GM20431 (cell line): ENCODE measurements around the gene NCKIPSD.
"Not testable (repeated sequence)": the region's sequence is repeated elsewhere in the genome, so short reads cannot be mapped to it uniquely, and the experiment has no call there.

Experiments used
- in situ Hi-C: fragments of 300-500 bp; cut with MseI, MboI; formaldehyde crosslinking; loops from one replicate; pipeline ENCODE4 v1.15.0; 2020; ENCODE audit warnings: low sequenced_read_pairs; ENCODE audit not compliant: unreplicated experiment

Gene NCKIPSD

GRCh38 chr3:48685603-48686511, at the start of gene NCKIPSD:
Gene NCKIPSD, minus strand, starts transcription at chr3:48685915. Its CDS starts 108 bp downstream, at chr3:48685807.
- in situ Hi-C loops, result no loop called here

GRCh38 chr3:48735075-48735767, 49.5 kb upstream of the NCKIPSD start:
- in situ Hi-C loops, result not testable (repeated sequence)

GRCh38 chr3:48734541-48734940, 48.8 kb upstream of the NCKIPSD start:
- in situ Hi-C loops, result not testable (repeated sequence)

GRCh38 chr3:48733752-48734518, 48.2 kb upstream of the NCKIPSD start:
- in situ Hi-C loops, result not testable (repeated sequence)

GRCh38 chr3:48727511-48727910, 41.8 kb upstream of the NCKIPSD start:
- in situ Hi-C loops, result no loop called here

- in situ Hi-C loops, result not testable (repeated sequence)
Observed at GRCh38 chr3:48725185-48725855, 39.6 kb upstream of the NCKIPSD start.

- in situ Hi-C loops, result no loop called here
Observed at GRCh38 chr3:48723725-48724124, 38.0 kb upstream of the NCKIPSD start.

- in situ Hi-C loops, result not testable (repeated sequence)
Observed at GRCh38 chr3:48723293-48723692, 37.6 kb upstream of the NCKIPSD start.

- in situ Hi-C loops, result no loop called here
Observed at GRCh38 chr3:48716982-48717746, 31.4 kb upstream of the NCKIPSD start, which contains the start of gene IP6K2. Gene IP6K2, minus strand, starts transcription at chr3:48717221. Its CDS starts 21,930 bp downstream, at chr3:48695291.

GRCh38 chr3:48716508-48716981, 30.8 kb upstream of the NCKIPSD start:
- in situ Hi-C loops, result no loop called here

GRCh38 chr3:48715174-48715800, 29.6 kb upstream of the NCKIPSD start:
- in situ Hi-C loops, result no loop called here

- in situ Hi-C loops, result no loop called here
Observed at GRCh38 chr3:48711727-48712126, 26.0 kb upstream of the NCKIPSD start.

GRCh38 chr3:48709051-48709461, 23.3 kb upstream of the NCKIPSD start:
- in situ Hi-C loops, result no loop called here

GRCh38 chr3:48708481-48708889, 22.8 kb upstream of the NCKIPSD start:
- in situ Hi-C loops, result no loop called here

- in situ Hi-C loops, result no loop called here
Observed at GRCh38 chr3:48707157-48707556, 21.4 kb upstream of the NCKIPSD start.

- in situ Hi-C loops, result no loop called here
Observed at GRCh38 chr3:48702320-48702920, 16.7 kb upstream of the NCKIPSD start.

GRCh38 chr3:48700731-48701405, 15.2 kb upstream of the NCKIPSD start:
- in situ Hi-C loops, result no loop called here

GRCh38 chr3:48698891-48699290, 13.2 kb upstream of the NCKIPSD start:
- in situ Hi-C loops, result no loop called here
